GM18951 (cell line): ENCODE measurements around the gene CTDSPL.

Experiments
- POLR2A ChIP-seq: IDR thresholded peaks from 4 replicates; pipeline ENCODE4 v1.6.1; 2011; ENCODE audit warnings: mild to moderate bottlenecking; ENCODE audit not compliant: insufficient read length, insufficient read depth; ENCODE audit errors: extremely low read depth
- in situ Hi-C: fragments of 300-500 bp; cut with MboI; formaldehyde crosslinking; loops from one replicate; pipeline ENCODE4 v1.12.0; 2022; ENCODE audit warnings: low sequenced_read_pairs, mixed read lengths, inconsistent platforms; ENCODE audit not compliant: unreplicated experiment

Gene CTDSPL

DNA sequence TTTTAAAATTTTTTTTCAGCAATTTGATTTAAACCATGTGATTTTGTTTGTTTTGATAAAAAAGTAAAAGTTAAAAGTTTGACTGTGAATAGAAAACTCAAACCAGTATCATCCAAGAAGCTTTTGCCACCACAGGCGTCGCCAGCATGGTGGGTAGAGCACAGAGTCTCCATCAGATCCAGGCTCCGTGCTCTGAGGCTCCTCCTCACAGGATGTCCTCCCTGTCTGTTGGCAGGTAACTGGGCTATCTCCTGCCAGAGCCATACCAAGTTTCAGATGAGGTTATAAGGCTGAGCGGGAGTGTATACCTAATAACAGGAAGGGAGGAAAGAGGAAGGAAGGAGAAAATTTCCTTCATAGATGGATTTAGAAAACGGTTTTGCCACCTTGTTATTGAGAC lies 28.8 kb downstream of the CTDSPL start:
- TF ChIP-seq POLR2A = no peak
- in situ Hi-C loops = no loop called here

GRCh38 chr3:37891227-37891626 lies 29.5 kb downstream of the CTDSPL start:
- in situ Hi-C loops = no loop called here
- no peak for TF ChIP-seq POLR2A

- in situ Hi-C loops = no loop called here
- no peak for TF ChIP-seq POLR2A
Observed at GRCh38 chr3:37892927-37893600, 31.4 kb downstream of the CTDSPL start.

DNA sequence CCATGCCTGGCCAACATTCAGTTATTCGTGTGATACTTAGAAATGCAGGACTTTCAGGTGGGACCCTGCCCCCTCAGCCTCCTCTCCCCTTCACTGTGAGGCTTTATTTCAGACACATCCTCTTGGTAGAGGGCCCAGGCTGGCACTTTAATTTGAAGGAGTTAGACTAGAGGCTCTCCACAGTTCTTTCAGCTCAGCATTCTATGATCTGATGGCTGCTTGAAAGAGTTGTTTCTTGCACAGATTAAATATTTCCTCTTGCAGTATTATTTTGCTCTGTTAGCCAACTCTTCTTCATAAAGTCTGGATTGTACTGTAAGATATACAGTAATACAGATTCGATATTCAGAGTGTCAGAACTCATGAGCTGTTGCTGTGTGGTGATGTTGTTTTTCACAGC lies 35.1 kb downstream of the CTDSPL start:
- TF ChIP-seq POLR2A = no peak
- in situ Hi-C loops = no loop called here

DNA sequence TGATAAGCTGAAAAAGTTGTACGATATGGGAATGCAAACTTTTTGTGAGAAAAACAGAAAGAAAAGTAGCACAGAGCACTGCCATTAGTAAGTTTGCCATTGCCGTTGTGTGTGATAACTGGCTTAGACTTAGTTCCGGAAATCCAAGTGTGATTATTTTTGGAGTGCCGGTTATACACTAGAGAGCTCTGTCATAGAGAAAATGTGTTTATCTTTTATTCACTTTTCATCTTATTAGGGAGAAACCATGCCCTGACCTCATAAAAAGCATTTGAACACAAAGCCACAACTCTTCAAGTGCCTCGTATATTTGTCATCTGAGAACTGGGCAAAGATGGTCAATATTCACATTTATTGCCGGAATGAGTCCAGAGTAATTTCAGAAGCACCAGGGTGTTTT lies 36.1 kb downstream of the CTDSPL start:
- in situ Hi-C loops = no loop called here
- TF ChIP-seq POLR2A = no peak

GRCh38 chr3:37898424-37898823 lies 36.7 kb downstream of the CTDSPL start:
- TF ChIP-seq POLR2A = no peak
- in situ Hi-C loops = no loop called here

GRCh38 chr3:37899101-37899707 lies 37.5 kb downstream of the CTDSPL start:
- no peak for TF ChIP-seq POLR2A
- in situ Hi-C loops = no loop called here

- in situ Hi-C loops = no loop called here
- TF ChIP-seq POLR2A = no peak
Observed at GRCh38 chr3:37899711-37900306, 38.1 kb downstream of the CTDSPL start.

DNA sequence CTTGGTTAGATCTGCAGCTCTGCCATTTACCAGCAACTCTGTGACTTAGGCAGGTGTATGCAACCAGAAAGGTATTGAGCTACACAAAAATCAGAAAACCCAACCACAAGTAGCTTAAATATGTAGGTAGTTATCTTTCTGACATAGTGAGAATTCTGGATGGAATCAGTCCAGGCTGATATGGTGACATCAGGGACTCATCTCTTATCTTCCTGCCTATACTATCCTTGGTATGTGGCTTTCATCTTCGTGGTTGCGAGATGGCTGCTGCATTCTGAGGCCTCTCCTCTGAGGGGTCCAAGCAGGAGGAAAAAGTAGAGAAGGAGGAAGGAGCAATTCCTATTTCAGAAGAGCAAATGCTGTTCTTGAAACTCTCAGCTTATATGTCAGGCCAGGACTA lies 40.0 kb downstream of the CTDSPL start:
- in situ Hi-C loops = no loop called here
- TF ChIP-seq POLR2A = no peak

- TF ChIP-seq POLR2A = no peak
- in situ Hi-C loops = no loop called here
Observed at GRCh38 chr3:37902674-37903073, 41.0 kb downstream of the CTDSPL start.

- no peak for TF ChIP-seq POLR2A
- in situ Hi-C loops = no loop called here
Observed at GRCh38 chr3:37903320-37903719, 41.6 kb downstream of the CTDSPL start.

DNA sequence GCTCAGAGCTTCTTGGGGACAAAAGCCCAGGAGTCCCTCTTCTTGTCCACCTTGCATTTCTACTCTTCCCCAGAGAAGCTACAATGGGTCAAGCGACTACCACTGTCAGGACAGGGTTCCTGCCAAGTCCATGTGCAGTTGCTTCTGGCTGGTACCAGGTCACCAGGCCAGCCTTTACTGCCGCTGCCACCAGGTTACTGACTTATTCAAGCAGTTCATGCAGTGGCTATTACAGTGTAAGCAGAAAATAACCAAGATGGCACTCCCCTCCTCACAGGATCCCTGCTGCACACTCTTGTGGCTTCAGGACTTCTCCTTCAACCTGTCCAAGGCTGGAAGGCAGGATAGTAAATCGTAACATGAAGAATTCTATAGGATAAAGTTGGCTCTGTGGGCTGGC lies 42.1 kb downstream of the CTDSPL start:
- in situ Hi-C loops = no loop called here
- no peak for TF ChIP-seq POLR2A

- TF ChIP-seq POLR2A = no peak
- in situ Hi-C loops = no loop called here
Observed at GRCh38 chr3:37904601-37905000, 42.9 kb downstream of the CTDSPL start.

DNA sequence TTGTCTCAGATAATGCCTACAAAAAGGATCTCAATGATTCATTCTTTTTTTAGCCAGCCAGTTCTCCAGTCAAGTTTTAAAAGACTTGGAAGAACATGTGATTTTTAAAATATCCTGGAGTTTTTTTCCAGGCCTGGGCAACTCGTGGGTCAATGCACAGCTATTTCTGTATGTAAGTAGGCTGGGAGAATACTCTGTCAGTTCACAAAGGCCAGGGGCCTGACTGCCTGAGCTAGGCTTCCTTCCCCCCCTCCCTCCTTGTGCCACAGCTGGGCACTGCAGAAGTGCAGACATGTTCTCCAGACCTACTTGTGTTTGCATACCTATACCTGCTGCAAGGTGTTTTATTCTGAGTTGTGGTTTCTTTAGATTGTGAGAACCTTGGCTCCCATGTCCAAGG lies 43.7 kb downstream of the CTDSPL start:
- in situ Hi-C loops = no loop called here
- TF ChIP-seq POLR2A = no peak
